Karpas-422 (cell line): ENCODE results near the gene PRKAR1A. TPM values are rescaled to one million over a fixed set of nuclear protein-coding genes. Genes with fewer than 3 reads are reported as not detected.

Source experiments
- DNase-seq: peaks from one replicate; pipeline ENCODE4 v3.0.0-alpha.2; 2015
- H2AFZ ChIP-seq: fragments of 200-600 bp; sonication (generic); 2 replicates; pipeline ENCODE4 v1.6.1; 2014; ENCODE audit warnings: antibody characterized with exemption, low read length, mixed read lengths
- H3K27ac ChIP-seq: fragments of 200-600 bp; sonication (generic); 2 replicates; pipeline ENCODE4 v1.5.1; 2014; ENCODE audit warnings: mild to moderate bottlenecking, low read length, moderate library complexity
- H3K27me3 ChIP-seq: fragments of 200-600 bp; sonication (generic); 2 replicates; pipeline ENCODE4 v1.6.1; 2014; ENCODE audit warnings: low read length, mixed read lengths
- H3K36me3 ChIP-seq: fragments of 200-600 bp; sonication (generic); 2 replicates; pipeline ENCODE4 v1.6.1; 2014; ENCODE audit warnings: low read length, mixed read lengths; ENCODE audit not compliant: insufficient read depth
- H3K4me1 ChIP-seq: fragments of 200-600 bp; sonication (generic); 2 replicates; pipeline ENCODE4 v1.6.1; 2014; ENCODE audit warnings: mild to moderate bottlenecking, low read length, mixed read lengths
- H3K4me2 ChIP-seq: fragments of 200-600 bp; sonication (generic); 2 replicates; pipeline ENCODE4 v1.6.1; 2014; ENCODE audit warnings: low read length, low read depth, mild to moderate bottlenecking; ENCODE audit not compliant: poor library complexity, severe bottlenecking
- H3K4me3 ChIP-seq: fragments of 200-600 bp; sonication (generic); 2 replicates; pipeline ENCODE4 v1.5.1; 2014; ENCODE audit warnings: mild to moderate bottlenecking, antibody characterized with exemption, low read length, mixed read lengths
- H3K79me2 ChIP-seq: fragments of 200-600 bp; sonication (generic); 2 replicates; pipeline ENCODE4 v1.6.1; 2014; ENCODE audit warnings: mild to moderate bottlenecking, low read length, mixed read lengths
- H3K9ac ChIP-seq: fragments of 200-600 bp; sonication (generic); 2 replicates; pipeline ENCODE4 v1.6.0; 2014; ENCODE audit warnings: low read length
- H3K9me2 ChIP-seq: fragments of 200-600 bp; sonication (generic), shearing (Covaris generic); replicated peaks from 2 replicates; pipeline ENCODE4 v1.6.0; 2014; ENCODE audit warnings: mild to moderate bottlenecking, low read length, moderate library complexity; ENCODE audit not compliant: insufficient read depth
- H3K9me3 ChIP-seq: fragments of 300-700, 200-600 bp; sonication (generic); 2 replicates; pipeline ENCODE4 v1.6.1; 2014; ENCODE audit warnings: low read length, mixed read lengths
- H4K20me1 ChIP-seq: fragments of 200-600 bp; sonication (generic); 2 replicates; pipeline ENCODE4 v1.6.1; 2014; ENCODE audit warnings: mild to moderate bottlenecking, antibody characterized with exemption, low read length, low read depth; ENCODE audit not compliant: insufficient read depth
- total RNA-seq: library from RNA; depleted of rRNA; stranded (reverse); fragments of >200 nt; shearing (Covaris generic); gene quantifications from 2 replicates; pipeline ENCODE4 v1.2.3, GENCODE V29; 2014; ENCODE audit warnings: low replicate concordance

The PRKAR1A gene
- total RNA-seq, 1 experiment from 2014 or later, result 201 TPM

DNA sequence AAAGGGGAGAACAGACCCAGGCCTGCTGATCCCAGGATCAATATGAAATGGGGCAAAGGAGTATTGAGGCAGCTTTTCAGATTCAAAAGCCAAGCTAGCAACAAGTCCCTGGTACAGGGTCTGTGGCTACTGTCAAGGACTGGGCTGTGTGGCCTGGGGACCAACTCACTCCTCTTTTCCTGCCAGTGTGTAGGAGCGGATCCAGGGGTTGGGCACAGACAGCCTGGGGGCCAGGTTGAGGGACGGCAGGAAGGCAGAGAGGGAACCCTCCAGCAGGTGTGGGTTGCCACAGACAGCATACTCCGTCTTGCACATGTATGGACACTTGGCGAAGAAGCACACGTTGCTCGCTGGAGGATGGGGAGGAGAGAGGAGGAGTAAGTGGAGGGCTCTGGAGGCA lies 29.6 kb downstream of the PRKAR1A start:
- Histone ChIP-seq H3K36me3 (no peaks in the 10 kb centered on the region), H3K4me1 (no peaks in the 10 kb centered on the region), H3K27me3 (no peaks in the 10 kb centered on the region), H3K9ac (no peak overlapping the region), H2AFZ (no peak overlapping the region), H3K27ac (no peak overlapping the region), H3K4me3 (no peak overlapping the region), H3K9me3 (no peaks in the 10 kb centered on the region), H3K79me2 (no peaks in the 10 kb centered on the region), H3K4me2 (no peak overlapping the region), H4K20me1 (no peaks in the 10 kb centered on the region), H3K9me2 (no peaks in the 10 kb centered on the region)
- DNase-seq, result no peak

DNA sequence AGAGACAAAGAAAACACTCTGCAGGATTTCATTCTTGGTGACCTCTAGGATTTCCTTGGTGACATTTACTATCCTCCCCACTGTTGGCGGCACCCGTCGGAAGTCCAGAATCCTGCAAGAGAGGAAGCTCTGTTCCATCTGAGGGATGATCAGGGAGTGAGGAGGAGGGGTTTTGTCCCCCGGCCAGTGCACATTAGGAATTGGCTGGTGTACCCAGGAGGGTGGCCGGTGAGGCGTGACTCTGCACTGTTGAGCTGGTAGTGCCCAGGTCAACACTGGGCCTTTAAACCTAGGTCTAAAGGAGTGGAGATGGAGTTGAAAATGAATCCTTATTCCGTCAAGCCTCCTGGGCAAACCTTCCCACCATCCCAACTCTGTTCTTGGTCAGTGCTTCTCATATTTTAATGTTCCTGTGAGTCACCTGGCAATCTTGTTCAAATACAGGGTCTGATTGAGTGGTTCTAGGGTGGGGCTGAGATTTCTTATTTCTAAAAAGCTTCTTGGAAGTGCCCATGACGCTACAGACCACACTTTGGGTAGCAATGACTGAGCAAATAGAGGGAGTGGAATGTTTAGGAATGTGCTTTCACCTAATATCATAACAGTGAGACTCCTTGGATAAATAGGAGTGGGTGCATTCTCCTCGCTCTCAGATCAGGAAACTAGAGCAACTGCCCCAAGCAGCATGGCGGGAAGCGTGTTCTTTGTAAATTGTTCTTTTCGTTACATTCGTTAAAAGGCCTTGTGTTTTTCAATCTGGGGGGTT lies 30.7 kb downstream of the PRKAR1A start:
- DNase-seq, result no peak
- Histone ChIP-seq H3K4me2 (no peak overlapping the region), H3K9me3 (no peaks in the 10 kb centered on the region), H3K27ac (no peak overlapping the region), H3K27me3 (no peaks in the 10 kb centered on the region), H3K4me3 (no peak overlapping the region), H3K36me3 (no peaks in the 10 kb centered on the region), H3K9me2 (no peaks in the 10 kb centered on the region), H3K9ac (no peak overlapping the region), H2AFZ (no peak overlapping the region), H3K79me2 (no peaks in the 10 kb centered on the region), H3K4me1 (no peaks in the 10 kb centered on the region), H4K20me1 (no peaks in the 10 kb centered on the region)

DNA sequence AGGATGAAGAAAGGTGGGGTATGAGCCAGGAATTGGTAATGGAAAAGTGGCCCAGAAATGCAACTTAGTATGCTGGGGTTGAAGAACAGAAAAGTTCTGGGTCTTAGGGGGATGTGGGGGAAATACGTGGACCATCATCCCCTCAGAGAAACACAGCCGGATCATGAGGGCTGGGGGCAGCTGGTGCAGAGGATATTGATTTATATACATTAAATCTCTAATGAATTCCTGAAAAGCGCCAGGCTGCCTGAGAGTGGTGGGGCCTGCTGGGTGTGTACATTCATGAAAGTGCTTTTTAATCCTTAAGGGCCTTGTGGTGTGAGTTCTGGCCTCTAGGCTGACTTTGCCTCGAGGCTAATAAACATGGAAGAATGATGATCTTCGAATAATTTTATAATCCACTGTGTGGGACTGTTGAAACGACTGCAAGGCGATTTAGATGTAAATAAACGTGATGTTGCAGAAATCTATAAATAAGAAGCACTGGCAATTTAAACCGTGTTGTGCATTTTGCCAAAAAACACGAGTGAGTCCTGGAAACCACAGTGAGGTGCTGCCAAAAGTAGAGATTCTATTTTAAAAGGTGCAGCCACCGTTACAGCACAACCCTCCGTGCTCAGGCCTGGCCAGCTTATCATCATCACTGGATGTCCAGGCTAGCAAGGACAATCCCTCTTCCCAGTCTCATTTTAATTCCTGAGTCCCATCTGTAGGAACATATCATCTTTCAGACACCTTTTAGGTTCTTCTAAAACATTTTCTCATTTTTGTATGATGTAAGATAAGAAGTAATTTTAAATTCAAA lies 32.1 kb downstream of the PRKAR1A start:
- no peaks in the 10 kb centered on the region for H3K27me3 ChIP-seq
- H3K36me3 ChIP-seq, result no peaks in the 10 kb centered on the region
- H3K4me1 ChIP-seq, result no peaks in the 10 kb centered on the region
- H3K9ac ChIP-seq, result no peak overlapping the region
- no peak for DNase-seq
- no peak overlapping the region for H3K4me3 ChIP-seq
- H4K20me1 ChIP-seq, result no peaks in the 10 kb centered on the region
- H3K4me2 ChIP-seq, result no peak overlapping the region
- no peaks in the 10 kb centered on the region for H3K79me2 ChIP-seq
- H3K9me2 ChIP-seq, result no peaks in the 10 kb centered on the region
- no peak overlapping the region for H2AFZ ChIP-seq
- no peak overlapping the region for H3K27ac ChIP-seq
- no peaks in the 10 kb centered on the region for H3K9me3 ChIP-seq

DNA sequence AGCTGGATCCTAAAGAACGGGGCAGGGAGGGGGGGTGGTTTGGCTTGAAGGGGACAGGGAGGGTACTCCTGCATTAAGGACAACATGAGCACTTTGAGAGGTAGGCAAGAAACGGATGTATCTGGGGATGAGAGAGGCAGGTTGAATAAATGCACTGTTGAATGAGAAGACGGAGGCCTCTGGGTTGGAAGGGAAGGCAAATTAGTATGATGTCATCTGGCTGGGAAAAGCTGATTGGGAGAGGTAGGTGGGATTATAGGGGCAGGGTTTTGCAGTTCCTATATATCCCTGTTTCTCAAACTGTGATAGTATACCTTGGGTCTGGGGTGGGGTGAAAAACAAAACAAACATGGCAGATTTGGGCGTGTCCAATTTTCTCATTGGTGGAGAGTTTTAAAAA lies 44.3 kb downstream of the PRKAR1A start:
- no peak overlapping the region for H3K4me3 ChIP-seq
- no peaks in the 10 kb centered on the region for H4K20me1 ChIP-seq
- no peaks in the 10 kb centered on the region; the same call in 1 of the 2 replicates for H3K4me1 ChIP-seq
- no peaks in the 10 kb centered on the region for H3K79me2 ChIP-seq
- no peak for DNase-seq
- no peak overlapping the region for H3K4me2 ChIP-seq
- no peak overlapping the region for H3K9ac ChIP-seq
- H3K36me3 ChIP-seq, result no peaks in the 10 kb centered on the region
- H3K9me2 ChIP-seq, result no peaks in the 10 kb centered on the region
- no peaks in the 10 kb centered on the region for H3K27me3 ChIP-seq
- no peaks in the 10 kb centered on the region for H3K9me3 ChIP-seq
- H3K27ac ChIP-seq, result no peak overlapping the region
- H2AFZ ChIP-seq, result no peak overlapping the region

DNA sequence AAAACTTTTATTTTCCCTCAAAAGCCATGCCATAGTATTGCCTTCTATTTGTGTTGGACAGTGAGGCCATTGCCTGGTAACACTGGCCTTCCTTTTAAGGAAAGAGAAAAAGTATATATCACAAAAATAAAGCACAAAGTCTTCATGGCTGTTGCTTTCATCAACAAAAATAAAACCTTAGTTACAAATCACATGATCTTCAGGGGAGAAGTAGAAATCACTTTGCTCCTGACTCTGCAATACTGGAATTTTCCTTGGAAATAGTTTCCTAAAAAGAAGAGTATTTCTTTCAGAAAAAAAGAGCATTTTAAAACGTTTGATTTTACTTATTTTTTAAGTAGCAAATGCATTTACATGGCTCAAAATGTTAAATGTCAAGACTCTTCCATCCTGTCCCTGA lies 47.1 kb downstream of the PRKAR1A start:
- no peaks in the 10 kb centered on the region for H3K9me3 ChIP-seq
- no peaks in the 10 kb centered on the region for H3K27me3 ChIP-seq
- H3K36me3 ChIP-seq, result no peaks in the 10 kb centered on the region
- H3K27ac ChIP-seq, result no peak overlapping the region
- DNase-seq, result no peak
- no peak overlapping the region for H3K4me2 ChIP-seq
- H3K9ac ChIP-seq, result no peak overlapping the region
- H4K20me1 ChIP-seq, result no peaks in the 10 kb centered on the region
- H3K4me3 ChIP-seq, result no peak overlapping the region
- H2AFZ ChIP-seq, result no peak overlapping the region
- no peaks in the 10 kb centered on the region for H3K9me2 ChIP-seq
- H3K79me2 ChIP-seq, result no peaks in the 10 kb centered on the region
- H3K4me1 ChIP-seq, result peaks cover 10% of the 10 kb centered on the region

DNA sequence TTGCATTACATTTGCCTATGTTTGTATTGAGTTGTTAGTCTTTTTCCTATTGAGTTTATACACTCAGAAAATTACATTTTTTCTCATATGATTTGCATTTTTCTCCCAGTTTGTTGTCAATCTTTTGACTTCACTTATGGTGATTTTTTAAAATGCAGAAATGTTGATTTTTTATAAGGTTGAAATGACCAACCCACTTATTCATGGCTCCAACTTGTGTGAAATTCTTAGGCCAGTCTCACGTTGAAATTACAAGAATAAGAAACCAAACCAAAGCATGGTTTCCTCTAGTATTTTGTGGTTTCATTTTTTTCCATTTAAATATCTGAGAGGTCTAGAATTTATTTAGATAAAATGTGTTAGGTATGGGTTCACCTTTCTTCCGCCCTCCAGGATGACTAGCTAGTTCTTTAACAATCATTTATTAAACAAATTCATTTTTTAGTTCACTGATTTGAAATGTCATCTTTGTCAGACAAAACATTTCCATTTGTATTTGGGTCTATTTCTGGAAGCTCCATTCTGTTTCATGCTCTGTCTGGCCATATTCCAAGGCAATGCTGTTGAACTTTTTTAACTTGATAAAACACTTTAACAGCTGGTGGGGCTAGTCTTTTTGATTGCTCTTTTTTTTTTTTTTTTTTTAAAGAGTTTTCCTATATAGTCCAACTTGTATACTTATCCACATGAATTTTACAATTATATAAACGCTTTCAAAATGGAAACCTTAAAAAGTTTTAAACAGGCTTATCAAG lies 48.9 kb downstream of the PRKAR1A start:
- Histone ChIP-seq H3K4me2 (no peak overlapping the region), H3K9me3 (no peaks in the 10 kb centered on the region), H3K27me3 (no peaks in the 10 kb centered on the region), H3K9me2 (no peaks in the 10 kb centered on the region), H4K20me1 (no peaks in the 10 kb centered on the region), H3K4me3 (no peak overlapping the region), H3K4me1 (peaks cover 10% of the 10 kb centered on the region), H3K36me3 (no peaks in the 10 kb centered on the region), H3K27ac (no peak overlapping the region), H3K9ac (no peak overlapping the region), H2AFZ (no peak overlapping the region), H3K79me2 (no peaks in the 10 kb centered on the region)
- no peak for DNase-seq

DNA sequence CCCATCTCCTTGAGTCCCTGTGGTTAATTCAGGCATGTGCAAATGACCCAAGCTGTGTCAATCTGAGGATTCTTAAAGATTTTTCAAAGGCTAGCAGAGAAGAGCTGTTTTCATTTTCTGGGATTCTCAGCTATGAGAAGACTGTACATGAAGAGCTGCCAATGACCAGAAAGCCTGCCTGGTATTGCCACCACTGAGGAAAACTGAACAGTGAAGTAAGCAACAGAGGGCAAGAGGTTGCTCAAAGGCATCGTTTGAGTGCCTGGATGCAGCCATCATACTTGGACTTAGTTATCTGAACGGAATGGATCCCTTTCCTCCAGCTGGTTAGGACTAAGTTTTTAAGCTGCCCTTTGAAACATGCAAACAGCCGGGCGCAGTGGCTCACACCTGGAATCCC lies 50.5 kb downstream of the PRKAR1A start:
- H3K36me3 ChIP-seq, result no peaks in the 10 kb centered on the region

More for the DNA sequence above, 50.5 kb downstream of the PRKAR1A start:
- no peaks in the 10 kb centered on the region for H3K27me3 ChIP-seq
- H3K9ac ChIP-seq, result no peak overlapping the region
- H3K9me3 ChIP-seq, result no peaks in the 10 kb centered on the region
- H3K4me2 ChIP-seq, result no peak overlapping the region
- no peaks in the 10 kb centered on the region for H4K20me1 ChIP-seq
- H2AFZ ChIP-seq, result no peak overlapping the region
- no peak overlapping the region for H3K4me3 ChIP-seq
- H3K9me2 ChIP-seq, result no peaks in the 10 kb centered on the region
- peaks cover 10% of the 10 kb centered on the region for H3K4me1 ChIP-seq
- H3K27ac ChIP-seq, result no peak overlapping the region
- no peaks in the 10 kb centered on the region for H3K79me2 ChIP-seq
- no peak for DNase-seq
